Neural cell (in vitro differentiated cells): ENCODE measurements around the gene CRB3.

Experiments used
- CTCF ChIP-seq: fragments of 450-650 bp; IDR thresholded peaks from 2 replicates; pipeline ENCODE4 v1.5.1; 2014; ENCODE audit warnings: antibody characterized with exemption, mild to moderate bottlenecking, moderate library complexity; ENCODE audit not compliant: poor library complexity, severe bottlenecking
- EP300 ChIP-seq: fragments of 450-650 bp; conservative IDR thresholded peaks from 2 replicates; pipeline ENCODE4 v1.6.1; 2014; ENCODE audit warnings: antibody characterized with exemption, mild to moderate bottlenecking, moderate library complexity; ENCODE audit not compliant: poor library complexity, severe bottlenecking
- EZH2 ChIP-seq: fragments of 200-600, 300-800 bp; shearing (Covaris generic), sonication (generic); IDR thresholded peaks from 2 replicates; pipeline ENCODE4 v1.6.1; 2014; ENCODE audit warnings: antibody characterized with exemption, low read length, borderline replicate concordance, mild to moderate bottlenecking; ENCODE audit not compliant: insufficient read depth, poor library complexity, severe bottlenecking
- RAD21 ChIP-seq: fragments of 450-650 bp; conservative IDR thresholded peaks from 2 replicates; pipeline ENCODE4 v1.6.1; 2014; ENCODE audit warnings: antibody characterized with exemption, mild to moderate bottlenecking, moderate library complexity
- TAF1 ChIP-seq: IDR thresholded peaks from 2 replicates; pipeline ENCODE4 v1.6.1; 2012; ENCODE audit warnings: low read depth

DNA sequence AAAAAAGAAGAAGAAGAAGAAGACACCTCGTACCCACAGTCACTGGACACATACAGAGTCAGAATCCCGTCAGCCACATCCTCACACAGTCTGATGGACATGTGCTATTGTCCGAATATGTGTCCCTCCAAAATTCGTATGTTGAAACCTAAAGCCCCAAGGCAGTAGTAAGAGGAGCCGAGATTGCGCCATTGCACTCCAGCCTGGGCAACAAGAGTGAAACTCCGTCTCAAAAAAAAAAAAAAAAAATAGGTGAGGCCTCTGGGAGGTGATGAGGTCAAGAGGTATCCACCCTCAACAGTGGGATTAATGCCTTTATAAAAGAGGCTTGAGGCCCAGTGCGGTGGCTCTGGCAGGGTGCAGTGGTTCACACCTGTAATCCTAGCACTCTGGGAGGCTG, 20.2 kb downstream of the CRB3 start:
- TF ChIP-seq CTCF (no peak), RAD21 (no peak), EP300 (no peak), TAF1 (no peak), EZH2 (no peak)
